Liver (tissue), 3 donors: Measurements from ENCODE around the gene MAMDC2.

ENCODE experiments used
- ATF3 ChIP-seq: IDR thresholded peaks from 2 replicates; pipeline ENCODE4 v1.6.1; 2016; ENCODE audit warnings: antibody characterized with exemption
- CTCF ChIP-seq: fragments of 150-350 bp; IDR thresholded peaks from 2 replicates; pipeline ENCODE4 v1.5.1; 2017; ENCODE audit warnings: improper control_type of control experiment, low read depth, low read length; ENCODE audit not compliant: missing input control
- EGR1 ChIP-seq, 2 donors: IDR thresholded peaks; 2 replicates each; pipeline ENCODE4 v1.6.1; 2016 to 2018; ENCODE audit warnings: antibody characterized with exemption in 2 of 2, low read depth in 2 of 2
- FOXA1 ChIP-seq: IDR thresholded peaks from 2 replicates; pipeline ENCODE4 v1.6.1; 2016; ENCODE audit warnings: antibody characterized with exemption
- FOXA2 ChIP-seq: IDR thresholded peaks from 2 replicates; pipeline ENCODE4 v1.6.1; 2016; ENCODE audit warnings: antibody characterized with exemption
- GABPA ChIP-seq, 2 donors: IDR thresholded peaks in 1 of 2; conservative IDR thresholded peaks in 1 of 2; 2 replicates each; pipeline ENCODE4 v1.6.1; 2016; ENCODE audit warnings: antibody characterized with exemption in 2 of 2, mild to moderate bottlenecking in 1 of 2, moderate library complexity in 1 of 2
- HNF4G ChIP-seq: IDR thresholded peaks from 2 replicates; pipeline ENCODE4 v1.6.1; 2016; ENCODE audit warnings: antibody characterized with exemption
- RAD21 ChIP-seq, 2 donors: IDR thresholded peaks; 2 replicates each; pipeline ENCODE4 v1.6.1; 2016; ENCODE audit warnings: antibody characterized with exemption in 2 of 2, mild to moderate bottlenecking in 2 of 2
- REST ChIP-seq: IDR thresholded peaks from 2 replicates; pipeline ENCODE4 v1.6.1; 2016; ENCODE audit warnings: antibody characterized with exemption, mild to moderate bottlenecking
- TAF1 ChIP-seq: conservative IDR thresholded peaks from 2 replicates; pipeline ENCODE4 v1.6.1; 2016; ENCODE audit warnings: antibody characterized with exemption, mild to moderate bottlenecking
- YY1 ChIP-seq: IDR thresholded peaks from 2 replicates; pipeline ENCODE4 v1.6.1; 2016; ENCODE audit warnings: antibody characterized with exemption, mild to moderate bottlenecking
- TF ChIP-seq, protein P1 (sequence below): IDR thresholded peaks from 2 replicates; pipeline ENCODE4 v1.6.1; 2016; ENCODE audit warnings: antibody characterized with exemption
- TF ChIP-seq, protein P2 (sequence below): IDR thresholded peaks from 2 replicates; pipeline ENCODE4 v1.6.1; 2016; ENCODE audit warnings: antibody characterized with exemption
- donor health status: healthy.
- donor health status: healthy.

- no peak for TF ChIP-seq RAD21 (IDR thresholded peaks at IDR 0.05)
- no peak for TF ChIP-seq CTCF
- TF ChIP-seq, protein P1, sequence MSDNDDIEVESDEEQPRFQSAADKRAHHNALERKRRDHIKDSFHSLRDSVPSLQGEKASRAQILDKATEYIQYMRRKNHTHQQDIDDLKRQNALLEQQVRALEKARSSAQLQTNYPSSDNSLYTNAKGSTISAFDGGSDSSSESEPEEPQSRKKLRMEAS = no peak
- TF ChIP-seq YY1 = no peak
- TF ChIP-seq TAF1 = no peak
- TF ChIP-seq, protein P2, sequence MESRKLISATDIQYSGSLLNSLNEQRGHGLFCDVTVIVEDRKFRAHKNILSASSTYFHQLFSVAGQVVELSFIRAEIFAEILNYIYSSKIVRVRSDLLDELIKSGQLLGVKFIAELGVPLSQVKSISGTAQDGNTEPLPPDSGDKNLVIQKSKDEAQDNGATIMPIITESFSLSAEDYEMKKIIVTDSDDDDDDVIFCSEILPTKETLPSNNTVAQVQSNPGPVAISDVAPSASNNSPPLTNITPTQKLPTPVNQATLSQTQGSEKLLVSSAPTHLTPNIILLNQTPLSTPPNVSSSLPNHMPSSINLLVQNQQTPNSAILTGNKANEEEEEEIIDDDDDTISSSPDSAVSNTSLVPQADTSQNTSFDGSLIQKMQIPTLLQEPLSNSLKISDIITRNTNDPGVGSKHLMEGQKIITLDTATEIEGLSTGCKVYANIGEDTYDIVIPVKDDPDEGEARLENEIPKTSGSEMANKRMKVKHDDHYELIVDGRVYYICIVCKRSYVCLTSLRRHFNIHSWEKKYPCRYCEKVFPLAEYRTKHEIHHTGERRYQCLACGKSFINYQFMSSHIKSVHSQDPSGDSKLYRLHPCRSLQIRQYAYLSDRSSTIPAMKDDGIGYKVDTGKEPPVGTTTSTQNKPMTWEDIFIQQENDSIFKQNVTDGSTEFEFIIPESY = no peak
- TF ChIP-seq ATF3 = no peak
- TF ChIP-seq REST = no peak
- no peak for TF ChIP-seq FOXA1
- TF ChIP-seq EGR1 (IDR thresholded peaks at IDR 0.05; ENCODE audit: low read depth in 2 of 2) = no peak
- no peak for TF ChIP-seq GABPA (IDR thresholded peaks at IDR 0.05 in 1 of 2, conservative IDR thresholded peaks at IDR 0.05 in 1 of 2)
- no peak for TF ChIP-seq HNF4G
- no peak for TF ChIP-seq FOXA2
Observed at GRCh38 chr9:70123695-70124094, 80.0 kb downstream of the MAMDC2 start.
